AG10803 (cell line): ENCODE measurements around the gene SLC34A3.
"Not testable (repeated sequence)": the region's sequence is repeated elsewhere in the genome, so short reads cannot be mapped to it uniquely, and the experiment has no call there.

ENCODE experiments used
- DNase-seq: peaks from one replicate; pipeline ENCODE4 v3.0.0; 2010; ENCODE audit warnings: low read depth
- H3K4me3 ChIP-seq: 2 replicates; pipeline ENCODE4 v1.5.1; 2011; ENCODE audit warnings: mild to moderate bottlenecking, low read length, control low read depth
- CTCF ChIP-seq: conservative IDR thresholded peaks from 2 replicates; pipeline ENCODE4 v1.5.1; 2011; ENCODE audit warnings: mild to moderate bottlenecking, low read length, control low read depth, inconsistent platforms

Gene SLC34A3

GRCh38 chr9:137242269-137243203 is 11.8 kb downstream of the SLC34A3 start:
- DNase-seq = no peak
- H3K4me3 ChIP-seq = peak overlapping the region; percentile 76
- no peak for TF ChIP-seq CTCF

GRCh38 chr9:137243266-137243625 is 12.5 kb downstream of the SLC34A3 start:
- H3K4me3 ChIP-seq = peak overlapping the region; percentile 7; the same call in 1 of the 2 replicates
- DNase-seq = not testable (repeated sequence)

- DNase-seq = no peak
- no peak; the same call in 1 of the 2 replicates for TF ChIP-seq CTCF
- H3K4me3 ChIP-seq = peak overlapping the region; percentile 7; the same call in 1 of the 2 replicates
These were observed 13.2 kb downstream of the SLC34A3 start for GRCh38 chr9:137243626-137244485.

- no peak overlapping the region for H3K4me3 ChIP-seq
- DNase-seq = no peak
- no peak; the same call in 1 of the 2 replicates for TF ChIP-seq CTCF
These were observed 14.1 kb downstream of the SLC34A3 start for GRCh38 chr9:137244486-137245449.

- no peak for DNase-seq
- H3K4me3 ChIP-seq = no peak overlapping the region
- TF ChIP-seq CTCF = no peak
These were observed 15.0 kb downstream of the SLC34A3 start for GRCh38 chr9:137245450-137246421.

- no peak for TF ChIP-seq CTCF
- H3K4me3 ChIP-seq = no peak overlapping the region
- no peak for DNase-seq
These were observed 16.6 kb downstream of the SLC34A3 start for GRCh38 chr9:137247135-137247915.
